ENCODE results near the gene ALDH4A1.
A peak's percentile ranks its signal among the peaks of the same experiment; 100 is the strongest.
"Not testable (repeated sequence)": the region's sequence is repeated elsewhere in the genome, so short reads cannot be mapped to it uniquely, and the experiment has no call there.

The ALDH4A1 gene

GRCh38 chr1:18899363-18900049, 2.8 kb downstream of the ALDH4A1 start:
- DNase-seq: no peak

GRCh38 chr1:18898567-18898966, 3.8 kb downstream of the ALDH4A1 start:
- DNase-seq: no peak

- no peak for DNase-seq
Observed at GRCh38 chr1:18895317-18895716, 7.0 kb downstream of the ALDH4A1 start.

GRCh38 chr1:18893120-18893519, 9.2 kb downstream of the ALDH4A1 start:
- DNase-seq: no peak

- not testable (repeated sequence) for DNase-seq
Observed at GRCh38 chr1:18891858-18892257, 10.5 kb downstream of the ALDH4A1 start.

- DNase-seq: no peak
Observed at GRCh38 chr1:18891426-18891780, 11.0 kb downstream of the ALDH4A1 start.

GRCh38 chr1:18890706-18891425, 11.5 kb downstream of the ALDH4A1 start:
- no peak for DNase-seq

GRCh38 chr1:18886003-18886335, 16.4 kb downstream of the ALDH4A1 start:
- DNase-seq: no peak

GRCh38 chr1:18885311-18886002, 16.9 kb downstream of the ALDH4A1 start:
- DNase-seq: no peak

- no peak for DNase-seq
Observed at GRCh38 chr1:18884727-18885126, 17.6 kb downstream of the ALDH4A1 start.

- no peak for DNase-seq
Observed at GRCh38 chr1:18884419-18884717, 18.0 kb downstream of the ALDH4A1 start.

- peak; percentile 72 for DNase-seq
Observed at GRCh38 chr1:18883636-18884418, 18.5 kb downstream of the ALDH4A1 start.

GRCh38 chr1:18883079-18883478, 19.3 kb downstream of the ALDH4A1 start:
- DNase-seq: no peak

GRCh38 chr1:18882486-18882885, 19.9 kb downstream of the ALDH4A1 start:
- DNase-seq: no peak

GRCh38 chr1:18881642-18882431, 20.5 kb downstream of the ALDH4A1 start:
- DNase-seq: no peak

- DNase-seq: no peak
Observed at GRCh38 chr1:18881164-18881563, 21.2 kb downstream of the ALDH4A1 start.

GRCh38 chr1:18880585-18880984, 21.8 kb downstream of the ALDH4A1 start:
- no peak for DNase-seq

GRCh38 chr1:18879791-18880309, 22.5 kb downstream of the ALDH4A1 start:
- no peak for DNase-seq

- no peak for DNase-seq
Observed at GRCh38 chr1:18879215-18879790, 23.1 kb downstream of the ALDH4A1 start.

- no peak for DNase-seq
Observed at GRCh38 chr1:18878538-18879214, 23.7 kb downstream of the ALDH4A1 start.

- DNase-seq: no peak
Observed at GRCh38 chr1:18877282-18877681, 25.1 kb downstream of the ALDH4A1 start.

- DNase-seq: no peak
Observed at GRCh38 chr1:18876210-18876609, 26.1 kb downstream of the ALDH4A1 start.
